H9 (cell line): ENCODE measurements around the gene MCAM. TPM values are rescaled to one million over a fixed set of nuclear protein-coding genes. Genes with fewer than 3 reads are reported as not detected.

ENCODE experiments used
- DNase-seq: peaks from one replicate; pipeline ENCODE4 v3.0.0-alpha.2; 2017
- H2AFZ ChIP-seq: one replicate; pipeline ENCODE4 v1.6.1; 2013; ENCODE audit warnings: mild to moderate bottlenecking, low read length, control low read depth, moderate library complexity
- H2AK5ac ChIP-seq: 2 replicates; pipeline ENCODE4 v1.6.1; 2013; ENCODE audit warnings: low read length, control low read depth, mixed read lengths; ENCODE audit not compliant: insufficient read length
- H2BK120ac ChIP-seq: one replicate; pipeline ENCODE4 v1.6.1; 2013; ENCODE audit warnings: low read depth, mild to moderate bottlenecking, low read length, control low read depth, inconsistent platforms; ENCODE audit not compliant: poor library complexity, severe bottlenecking
- H2BK12ac ChIP-seq: 2 replicates; pipeline ENCODE4 v1.6.1; 2013; ENCODE audit warnings: low read length, control low read depth, mixed read lengths, low read depth; ENCODE audit not compliant: insufficient read length
- H2BK15ac ChIP-seq: 2 replicates; pipeline ENCODE4 v1.6.1; 2013; ENCODE audit warnings: low read depth, low read length, control low read depth
- H2BK20ac ChIP-seq: one replicate; pipeline ENCODE4 v1.6.1; 2013; ENCODE audit warnings: low read depth, mild to moderate bottlenecking, low read length, control low read depth, inconsistent platforms; ENCODE audit not compliant: poor library complexity, severe bottlenecking
- H2BK5ac ChIP-seq: 2 replicates; pipeline ENCODE4 v1.6.1; 2013; ENCODE audit warnings: low read length, control low read depth, mixed read lengths; ENCODE audit not compliant: insufficient read length
- H3K14ac ChIP-seq: 2 replicates; pipeline ENCODE4 v1.6.1; 2013; ENCODE audit warnings: low read length, control low read depth; ENCODE audit not compliant: insufficient read depth
- H3K18ac ChIP-seq: 2 replicates; pipeline ENCODE4 v1.6.1; 2013; ENCODE audit warnings: low read depth, mild to moderate bottlenecking, mixed read lengths, low read length, control low read depth; ENCODE audit not compliant: insufficient read length
- H3K23ac ChIP-seq: 2 replicates; pipeline ENCODE4 v1.6.1; 2013; ENCODE audit warnings: low read length, control low read depth, mixed read lengths, low read depth; ENCODE audit not compliant: insufficient read length
- H3K23me2 ChIP-seq: 2 replicates; pipeline ENCODE4 v1.6.1; 2013; ENCODE audit warnings: low read depth, mild to moderate bottlenecking, mixed read lengths, low read length, control low read depth; ENCODE audit not compliant: insufficient read length, poor library complexity, severe bottlenecking
- H3K27ac ChIP-seq: 2 replicates; pipeline ENCODE4 v1.5.1; 2013; ENCODE audit warnings: low read length, control low read depth, mixed read lengths, low read depth; ENCODE audit not compliant: insufficient read length
- H3K27me3 ChIP-seq: 2 replicates; pipeline ENCODE4 v1.6.1; 2013; ENCODE audit warnings: low read length, control low read depth, inconsistent platforms; ENCODE audit not compliant: insufficient read depth
- H3K4ac ChIP-seq: 2 replicates; pipeline ENCODE4 v1.6.1; 2013; ENCODE audit warnings: low read depth, mild to moderate bottlenecking, control low read depth, inconsistent platforms, low read length, moderate library complexity
- H3K4me1 ChIP-seq: 2 replicates; pipeline ENCODE4 v1.6.1; 2013; ENCODE audit warnings: low read length, control low read depth, inconsistent platforms; ENCODE audit not compliant: insufficient read depth
- H3K4me2 ChIP-seq: 2 replicates; pipeline ENCODE4 v1.6.1; 2013; ENCODE audit warnings: low read length, control low read depth, mixed read lengths; ENCODE audit not compliant: insufficient read length, insufficient read depth
- H3K56ac ChIP-seq: 2 replicates; pipeline ENCODE4 v1.6.1; 2013; ENCODE audit warnings: low read depth, mild to moderate bottlenecking, mixed read lengths, low read length, control low read depth; ENCODE audit not compliant: insufficient read length
- H3K79me1 ChIP-seq: 2 replicates; pipeline ENCODE4 v1.6.1; 2013; ENCODE audit warnings: low read depth, mild to moderate bottlenecking, moderate library complexity, low read length, control low read depth, inconsistent platforms; ENCODE audit not compliant: insufficient read depth, poor library complexity, severe bottlenecking
- H3K79me2 ChIP-seq: 2 replicates; pipeline ENCODE4 v1.6.1; 2013; ENCODE audit warnings: low read length, control low read depth, inconsistent platforms; ENCODE audit not compliant: insufficient read depth
- H3K9ac ChIP-seq: 2 replicates; pipeline ENCODE4 v1.6.1; 2013; ENCODE audit warnings: low read length, control low read depth, mixed read lengths; ENCODE audit not compliant: insufficient read length; ENCODE audit errors: extremely low read depth
- H3K9me3 ChIP-seq: one replicate; pipeline ENCODE4 v1.6.1; 2013; ENCODE audit warnings: low read depth, low read length, inconsistent platforms; ENCODE audit not compliant: control insufficient read depth
- H3T11ph ChIP-seq: one replicate; pipeline ENCODE4 v1.6.1; 2013; ENCODE audit warnings: mild to moderate bottlenecking, low read length, control low read depth, inconsistent platforms
- H4K20me1 ChIP-seq: one replicate; pipeline ENCODE4 v1.6.1; 2013; ENCODE audit not compliant: control insufficient read depth, insufficient read length, insufficient read depth
- H4K5ac ChIP-seq: 2 replicates; pipeline ENCODE4 v1.6.1; 2013; ENCODE audit warnings: low read depth, mild to moderate bottlenecking, mixed read lengths, low read length, control low read depth; ENCODE audit not compliant: insufficient read length
- H4K8ac ChIP-seq: replicated peaks from 2 replicates; pipeline ENCODE4 v1.6.1; 2013; ENCODE audit warnings: low read length, control low read depth, mixed read lengths, low read depth; ENCODE audit not compliant: insufficient read length
- H4K91ac ChIP-seq: 2 replicates; pipeline ENCODE4 v1.6.1; 2013; ENCODE audit warnings: low read depth, mild to moderate bottlenecking, moderate library complexity, mixed read lengths, low read length, control low read depth; ENCODE audit not compliant: insufficient read length
- H3K27ac Mint-ChIP-seq, 3 experiments: 2 replicates in 2 of 3; 3 replicates in 1 of 3; pipeline ENCODE4 v1.8.0; 2020 to 2021; ENCODE audit warnings: mixed read lengths in 3 of 3, mild to moderate bottlenecking in 1 of 3, moderate library complexity in 1 of 3
- H3K27me3 Mint-ChIP-seq: 2 replicates; pipeline ENCODE4 v1.8.0; 2021; ENCODE audit warnings: low read depth, mild to moderate bottlenecking, moderate library complexity, mixed read lengths
- H3K36me3 Mint-ChIP-seq, 3 experiments: 2 replicates in 2 of 3; 3 replicates in 1 of 3; pipeline ENCODE4 v1.8.0; 2020 to 2021; ENCODE audit warnings: low read depth in 3 of 3, mixed read lengths in 3 of 3; ENCODE audit not compliant: insufficient read depth in 1 of 3
- H3K4me1 Mint-ChIP-seq, 2 experiments: 2 replicates each; pipeline ENCODE4 v1.8.0; 2020; ENCODE audit warnings: mixed read lengths in 2 of 2
- H3K4me3 Mint-ChIP-seq, 2 experiments: 2 replicates in 1 of 2; 3 replicates in 1 of 2; pipeline ENCODE4 v1.8.0; 2020 to 2021; ENCODE audit warnings: mild to moderate bottlenecking in 2 of 2, mixed read lengths in 2 of 2, moderate library complexity in 1 of 2
- H3K9me3 Mint-ChIP-seq, 2 experiments: 2 replicates in 1 of 2; 3 replicates in 1 of 2; pipeline ENCODE4 v1.8.0; 2020; ENCODE audit warnings: mild to moderate bottlenecking in 2 of 2, mixed read lengths in 2 of 2, moderate library complexity in 1 of 2
- CTCF ChIP-seq: fragments of 200-600 bp; sonication (generic); conservative IDR thresholded peaks from 3 replicates; pipeline ENCODE4 v1.8.0; 2021; ENCODE audit warnings: antibody characterized with exemption, mild to moderate bottlenecking
- WGBS: extraction: QIAGEN DNeasy Blood & Tissue Kit; methylation state at CpG from one replicate; pipeline ENCODE4 v1.1.7; 2013; ENCODE audit warnings: missing lambda C conversion rate, low lambda C conversion rate, mixed read lengths; ENCODE audit not compliant: insufficient read length; ENCODE audit errors: extremely low coverage; 5-methylcytosine and 5-hydroxymethylcytosine counted together
- total RNA-seq: library from RNA; stranded (reverse); gene quantifications from 2 replicates; pipeline ENCODE4 v1.2.1, GENCODE V29; 2021

Gene MCAM
- total RNA-seq, 1 experiment from 2014 or later, result 21.5 TPM

GRCh38 chr11:119352857-119353260 is 35.9 kb upstream of the MCAM start:
- no peaks in the 10 kb centered on the region for H3K9me3 ChIP-seq
- DNase-seq, result peak; percentile 38
- Mint-ChIP-seq H3K4me1 (peaks cover 26 to 30% of the 10 kb centered on the region in 2 experiments), H3K27ac (no peak overlapping the region; a peak in 1 of 7 replicates), H3K27me3 (peaks cover 54% of the 10 kb centered on the region), H3K36me3 (peaks cover 6% of the 10 kb centered on the region in 3 experiments; a peak in 6 of 7 replicates), H3K4me3 (no peak overlapping the region), H3K9me3 (0 out of 5 replicates have a peak, but pooled peaks cover 0 to 4% of the 10 kb centered on the region in 2 experiments)
- H2BK15ac ChIP-seq, result no peak overlapping the region
- H2BK5ac ChIP-seq, result no peak overlapping the region
- no peak for TF ChIP-seq CTCF
- peak overlapping the region; percentile 25 for H3K18ac ChIP-seq
- no peaks in the 10 kb centered on the region for H3K79me2 ChIP-seq
- H2BK120ac ChIP-seq, result peak overlapping the region; percentile 63
- H3K79me1 ChIP-seq, result no peaks in the 10 kb centered on the region
- peaks cover 6% of the 10 kb centered on the region for H3K23me2 ChIP-seq
- no peak overlapping the region for H3T11ph ChIP-seq
- no peak overlapping the region for H4K91ac ChIP-seq
- H3K27ac ChIP-seq, result no peak overlapping the region
- no peak overlapping the region for H3K4ac ChIP-seq
- H3K23ac ChIP-seq, result no peak overlapping the region
- H3K4me2 ChIP-seq, result no peak overlapping the region
- H2AK5ac ChIP-seq, result no peak overlapping the region
- no CpG with 5 or more reads among the region's 4 CpGs for WGBS
- H3K14ac ChIP-seq, result peak overlapping the region; percentile 58; the same call in 1 of the 2 replicates
- no peak overlapping the region for H2AFZ ChIP-seq
- no peak overlapping the region for H4K8ac ChIP-seq
- peaks cover 4% of the 10 kb centered on the region for H4K20me1 ChIP-seq
- no peak overlapping the region for H3K56ac ChIP-seq
- peak overlapping the region; percentile 19 for H3K9ac ChIP-seq
- H3K27me3 ChIP-seq, result no peaks in the 10 kb centered on the region
- H3K4me1 ChIP-seq, result no peaks in the 10 kb centered on the region; the same call in 1 of the 2 replicates
- H4K5ac ChIP-seq, result no peak overlapping the region
- no peak overlapping the region for H2BK12ac ChIP-seq
- H2BK20ac ChIP-seq, result no peak overlapping the region
